GM18870 (cell line): ENCODE measurements around the gene SCML2.
"Not testable (repeated sequence)": the region's sequence is repeated elsewhere in the genome, so short reads cannot be mapped to it uniquely, and the experiment has no call there.

ENCODE experiments used
- ATAC-seq: cut with Tn5 transposase; IDR thresholded peaks from one replicate; pipeline ENCODE4 v1.9.1; 2021; ENCODE audit warnings: moderate library complexity; ENCODE audit not compliant: unreplicated experiment

Gene SCML2

DNA sequence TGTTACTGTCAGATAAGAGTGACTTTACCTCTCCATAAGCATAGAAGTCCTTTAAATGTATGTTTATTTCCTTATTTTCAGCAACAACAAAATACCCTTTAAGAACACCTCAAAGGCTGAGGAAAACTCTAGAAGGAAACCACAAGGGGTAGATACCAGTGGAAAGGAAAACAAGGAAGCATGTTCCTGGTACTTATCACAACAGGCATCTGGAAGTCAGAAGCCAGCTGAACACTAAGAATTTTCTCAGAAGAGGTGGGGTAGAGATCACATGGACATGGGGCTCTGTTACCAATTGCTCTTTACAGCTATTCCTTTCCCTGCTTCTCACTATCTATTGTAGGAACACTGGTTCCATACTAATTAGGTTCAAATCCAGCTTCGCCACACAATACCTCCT lies 82.3 kb downstream of the SCML2 start:
- no peak for ATAC-seq

DNA sequence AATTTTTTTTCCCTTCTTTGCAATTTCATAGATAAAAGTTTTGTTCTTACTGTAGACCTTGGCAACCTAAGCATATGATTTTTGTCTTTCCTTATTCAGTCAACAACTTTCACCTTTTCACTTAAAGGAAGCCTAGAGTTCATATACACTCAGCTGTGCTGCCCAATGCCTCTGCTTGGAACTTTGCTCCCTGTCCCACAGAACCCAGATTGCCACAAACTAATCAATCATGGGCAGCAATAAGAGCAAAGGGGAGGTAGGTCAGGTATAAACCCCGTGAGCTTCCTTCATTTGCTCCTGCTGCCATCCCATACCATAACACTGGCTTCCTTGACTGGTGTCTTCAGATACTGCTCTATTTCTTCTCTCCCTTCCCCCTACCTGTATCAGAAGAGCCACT lies 82.8 kb downstream of the SCML2 start:
- ATAC-seq, result no peak

DNA sequence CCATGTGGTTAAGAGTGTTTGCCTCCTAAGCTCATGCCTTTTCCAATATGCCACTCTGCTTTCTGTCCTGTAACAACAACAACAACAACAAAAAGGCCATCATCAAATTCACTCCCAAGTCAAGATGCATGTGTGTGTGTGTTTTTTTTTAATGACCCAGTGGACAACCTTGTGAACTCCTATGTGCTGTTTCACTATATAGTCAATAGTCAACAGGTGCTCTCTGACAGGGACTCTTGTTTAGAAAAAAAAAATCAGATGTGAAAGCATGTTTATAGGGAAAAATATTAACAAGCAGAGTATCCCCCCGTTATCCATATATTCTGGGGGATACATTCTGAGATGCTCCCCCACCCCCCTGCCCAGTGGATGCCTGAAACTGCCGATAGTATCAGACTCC lies 83.2 kb downstream of the SCML2 start:
- ATAC-seq, result no peak

DNA sequence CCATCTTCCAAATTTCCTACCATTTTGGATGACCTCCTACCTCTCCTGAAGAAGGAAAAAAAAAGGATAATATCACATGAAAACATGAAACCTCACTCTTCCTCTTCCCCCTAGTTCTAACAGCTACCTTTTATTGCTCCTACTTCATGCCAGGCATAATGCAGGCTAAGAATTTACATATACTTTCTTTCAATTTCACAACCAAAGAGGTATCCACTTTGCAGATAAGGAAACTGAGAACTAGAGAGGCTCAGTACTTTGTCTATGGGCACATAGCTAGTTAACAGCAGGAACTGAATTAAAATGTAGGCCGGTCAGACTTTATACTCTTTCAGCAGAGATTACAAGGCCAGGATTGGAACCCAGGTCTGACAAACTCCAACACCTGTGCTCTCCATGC lies 99.4 kb downstream of the SCML2 start:
- ATAC-seq, result no peak

DNA sequence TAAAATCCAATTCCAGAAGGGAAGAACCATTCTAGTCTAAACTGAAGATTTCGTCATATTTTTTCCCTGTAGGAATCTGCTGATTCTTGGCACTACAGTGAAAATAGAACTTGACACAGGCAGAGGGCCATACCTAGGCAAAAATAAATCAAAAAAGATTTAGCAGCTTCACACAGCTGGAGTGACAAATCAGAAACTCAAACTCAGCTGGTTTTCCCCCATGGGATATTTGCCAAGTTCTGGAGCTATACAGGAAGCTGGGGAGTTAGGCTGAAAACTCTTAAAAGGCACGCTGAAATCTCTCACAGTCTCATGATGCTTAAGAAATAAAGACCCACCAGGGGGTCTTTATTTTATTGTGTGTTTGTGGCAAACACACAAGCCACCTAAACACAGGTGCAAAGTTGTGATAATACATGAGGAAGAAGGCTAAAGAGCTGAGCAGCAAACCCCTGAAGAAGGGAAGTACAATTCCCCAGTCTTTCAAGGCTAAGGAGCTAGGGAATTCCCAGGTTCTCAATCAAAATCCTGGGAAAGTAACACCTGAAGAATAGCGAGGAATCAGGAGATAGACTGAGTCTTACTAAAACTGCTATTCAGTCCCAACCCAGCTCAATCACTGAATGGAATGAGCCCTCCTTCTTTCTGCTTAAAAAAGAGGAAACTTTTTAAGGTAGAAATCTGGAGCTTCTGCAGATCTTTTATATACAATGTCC lies 101.7 kb downstream of the SCML2 start:
- ATAC-seq, result no peak

DNA sequence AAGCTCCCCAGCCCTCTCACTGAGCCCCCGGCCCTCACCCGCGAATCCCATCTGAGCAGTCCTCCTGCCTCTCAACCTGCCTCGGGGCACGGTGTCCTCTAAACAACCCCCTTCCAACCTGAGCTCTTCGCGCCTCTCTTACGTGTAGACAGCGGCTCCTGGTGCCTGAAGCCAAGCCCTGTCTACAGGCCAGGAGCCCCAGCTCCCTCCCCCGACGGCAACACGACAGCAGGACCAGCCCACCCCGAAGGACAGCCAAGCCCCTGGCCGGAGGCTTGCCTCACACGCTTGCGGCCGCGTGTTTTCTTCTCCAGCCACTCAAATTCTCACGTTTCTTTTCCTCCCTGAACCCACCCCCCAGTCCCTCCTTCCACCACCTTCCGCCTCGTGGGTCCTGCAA lies 124.8 kb downstream of the SCML2 start:
- not testable (repeated sequence) for ATAC-seq

DNA sequence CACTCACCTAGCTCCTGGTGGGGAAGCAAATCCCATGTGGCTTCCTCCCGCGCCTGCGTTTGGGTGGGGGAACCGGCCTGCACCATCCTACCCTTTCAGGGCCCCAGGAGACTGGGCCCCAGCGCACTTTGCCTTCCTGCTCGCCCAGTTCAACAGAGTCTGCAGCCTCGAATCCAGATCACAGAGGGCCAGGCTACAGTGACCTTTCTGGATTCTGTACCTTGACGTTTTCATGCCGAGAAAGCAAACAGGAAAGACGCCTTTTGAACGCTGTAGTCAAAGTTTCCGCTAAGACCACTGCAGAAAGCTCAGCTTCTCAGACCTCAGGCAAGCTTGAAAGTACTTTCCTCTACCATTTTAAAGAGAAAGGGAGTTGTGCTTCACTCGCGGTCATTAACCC lies 126.4 kb downstream of the SCML2 start:
- ATAC-seq, result no peak

DNA sequence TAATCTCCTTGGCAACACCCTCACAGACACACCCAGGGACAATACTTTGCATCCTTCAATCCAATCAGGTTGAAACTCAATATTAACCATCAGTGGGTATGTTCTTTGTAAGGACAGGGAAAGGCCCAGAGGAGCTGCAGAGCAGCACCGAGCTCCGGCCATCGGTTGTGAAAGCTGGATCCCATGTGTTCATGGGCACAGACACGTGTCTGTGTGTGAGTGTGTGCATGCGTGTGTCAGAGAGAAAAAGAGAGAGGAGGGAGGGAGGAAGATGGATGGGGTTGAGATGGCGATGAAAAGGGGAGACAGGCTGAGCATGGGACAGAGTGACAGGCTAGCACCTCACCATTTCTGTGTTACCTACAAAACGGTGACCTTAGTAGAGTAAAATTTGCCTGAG lies 127.0 kb downstream of the SCML2 start:
- ATAC-seq, result no peak

DNA sequence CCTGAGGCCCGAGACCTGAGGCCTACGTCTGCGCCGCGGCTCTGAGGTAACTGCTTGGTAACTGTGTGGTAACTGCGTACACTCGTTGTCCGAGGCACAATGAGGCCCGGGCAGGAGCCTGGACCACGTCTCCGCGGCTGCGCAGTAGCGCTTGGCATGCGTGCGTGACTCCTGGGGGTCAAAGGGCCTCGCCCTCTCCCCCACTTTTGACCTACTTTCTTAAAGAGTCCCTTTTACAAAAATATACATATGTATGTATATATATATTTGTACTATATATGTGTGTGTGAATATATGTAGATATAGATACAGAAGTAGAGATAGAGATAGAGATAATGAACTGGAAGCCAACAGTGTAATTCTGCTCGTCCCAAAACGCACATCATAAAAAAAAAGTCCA lies 133.7 kb downstream of the SCML2 start, which contains the start of gene BEND2:
TSS of gene BEND2 (minus strand) at position 101 of the 400 bp plus-strand sequence. CDS start 136 bp downstream, outside the sequence.
- no peak for ATAC-seq

DNA sequence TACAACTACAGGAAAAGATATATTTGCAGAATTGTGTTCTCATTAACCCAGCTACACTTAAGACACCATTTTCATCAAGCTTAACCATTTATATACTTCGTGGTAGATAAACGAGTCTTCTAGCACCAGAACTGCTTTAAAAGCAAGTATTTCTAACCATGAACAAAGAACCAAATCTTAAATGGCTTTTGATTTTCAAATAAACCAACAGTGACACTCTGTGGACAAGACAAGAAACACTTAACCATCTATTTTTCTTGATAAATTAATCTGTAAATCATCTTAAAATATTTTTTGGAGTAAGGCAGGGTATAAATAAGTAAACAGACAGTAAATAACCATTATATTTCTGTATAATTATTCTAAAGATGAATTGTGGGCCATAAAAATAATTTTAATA lies 144.0 kb downstream of the SCML2 start:
- ATAC-seq, result no peak

DNA sequence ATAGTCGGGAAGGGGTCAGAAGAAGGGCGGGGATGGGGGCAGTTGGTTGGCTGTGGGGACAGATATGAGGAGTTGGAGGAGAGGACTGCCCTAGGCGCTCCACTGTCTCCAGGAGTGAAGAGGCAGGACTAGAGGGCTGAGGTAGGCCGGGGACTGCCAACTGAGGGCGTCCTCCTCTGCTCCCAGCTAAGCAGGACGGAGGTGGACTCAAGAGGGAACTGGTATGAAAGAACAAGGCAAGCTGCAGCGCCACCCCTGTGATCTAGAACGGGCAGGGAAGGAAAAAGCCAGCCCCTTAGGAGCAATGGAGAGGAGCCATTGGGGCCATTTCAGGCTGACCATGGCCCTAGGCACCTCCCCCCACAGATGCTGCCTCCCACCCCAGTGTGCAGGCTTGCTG lies 147.8 kb downstream of the SCML2 start:
- ATAC-seq, result no peak

DNA sequence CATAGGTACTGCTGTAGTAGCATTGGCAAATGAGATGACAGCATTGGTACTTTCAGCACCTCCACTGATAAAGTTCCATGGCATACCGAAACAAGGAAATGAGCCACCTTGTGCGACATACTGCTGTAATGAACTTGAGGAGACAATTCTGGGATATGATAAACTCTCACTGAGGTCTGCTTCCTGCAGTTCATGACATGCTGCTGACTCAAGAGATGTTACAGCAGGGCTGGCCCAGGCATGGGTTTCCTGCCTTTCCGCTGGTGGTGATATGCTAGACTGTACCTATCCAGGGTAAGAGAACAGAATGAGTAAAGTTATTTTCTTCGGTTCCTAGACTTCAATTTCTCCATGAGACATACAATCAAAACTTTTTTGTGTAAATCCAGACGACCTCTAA lies 150.9 kb downstream of the SCML2 start:
- ATAC-seq, result no peak

DNA sequence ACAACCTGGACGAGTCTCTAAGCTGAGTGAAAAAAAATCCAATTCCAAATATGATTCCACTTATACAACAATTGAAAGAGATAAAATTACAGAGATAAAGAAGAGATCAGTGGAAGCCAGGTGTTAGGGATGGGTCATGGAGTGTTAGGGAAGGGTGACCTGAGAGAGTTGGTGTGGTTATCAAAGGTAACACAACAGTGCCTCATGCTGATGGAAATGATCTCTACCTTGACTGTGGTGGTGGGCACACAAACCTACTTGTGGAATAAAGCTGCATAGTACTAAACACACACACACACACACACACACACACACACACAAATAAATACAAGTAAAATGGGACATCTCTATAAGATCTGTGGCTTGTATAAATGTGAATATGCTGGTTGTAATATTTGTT lies 159.8 kb downstream of the SCML2 start:
- no peak for ATAC-seq
